Osteoblast (primary cell): ENCODE measurements around the gene FARP1. TPM values are rescaled to one million over a fixed set of nuclear protein-coding genes. Genes with fewer than 3 reads are reported as not detected.

Experiments used
- DNase-seq: peaks from one replicate; pipeline ENCODE4 v3.0.0; 2011; ENCODE audit warnings: low spot score, mixed read lengths; ENCODE audit not compliant: insufficient read length; ENCODE audit errors: missing footprints
- H2AFZ ChIP-seq: 2 replicates; pipeline ENCODE4 v1.6.0; 2011; ENCODE audit warnings: mild to moderate bottlenecking, low read length
- H3K27ac ChIP-seq: 2 replicates; pipeline ENCODE4 v1.5.1; 2011; ENCODE audit warnings: mild to moderate bottlenecking, low read depth, low read length, moderate library complexity
- H3K27me3 ChIP-seq: 2 replicates; pipeline ENCODE4 v1.6.0; 2012; ENCODE audit warnings: mild to moderate bottlenecking, control low read depth, inconsistent platforms, low read length, moderate library complexity; ENCODE audit not compliant: insufficient read depth
- H3K36me3 ChIP-seq: 2 replicates; pipeline ENCODE4 v1.5.1; 2011; ENCODE audit warnings: mild to moderate bottlenecking, low read length, control low read depth, moderate library complexity; ENCODE audit not compliant: insufficient read depth
- H3K4me1 ChIP-seq: 2 replicates; pipeline ENCODE4 v1.5.1; 2011; ENCODE audit warnings: mild to moderate bottlenecking, low read length, control low read depth, moderate library complexity; ENCODE audit not compliant: insufficient read depth
- H3K4me2 ChIP-seq: 2 replicates; pipeline ENCODE4 v1.6.0; 2011; ENCODE audit warnings: mild to moderate bottlenecking, low read length; ENCODE audit not compliant: insufficient read depth
- H3K4me3 ChIP-seq: fragments of 200-600 bp; sonication (generic); 3 replicates; pipeline ENCODE4 v1.5.1; 2012; ENCODE audit warnings: mild to moderate bottlenecking, low read length, inconsistent platforms; ENCODE audit not compliant: insufficient read depth
- H3K79me2 ChIP-seq: 2 replicates; pipeline ENCODE4 v1.6.0; 2012; ENCODE audit warnings: mild to moderate bottlenecking, low read length, control low read depth, inconsistent platforms; ENCODE audit not compliant: insufficient read depth
- H3K9me3 ChIP-seq: 2 replicates; pipeline ENCODE4 v1.5.1; 2011; ENCODE audit warnings: low read depth, low read length, control low read depth
- H4K20me1 ChIP-seq: 2 replicates; pipeline ENCODE4 v1.6.0; 2012; ENCODE audit warnings: mild to moderate bottlenecking, low read length, control low read depth; ENCODE audit not compliant: insufficient read depth
- CTCF ChIP-seq: IDR thresholded peaks from 2 replicates; pipeline ENCODE4 v1.5.1; 2011; ENCODE audit warnings: mild to moderate bottlenecking, low read depth, low read length, moderate library complexity; ENCODE audit errors: extremely low read depth
- total RNA-seq: library from RNA; depleted of rRNA; stranded (reverse); fragments of >200 nt; gene quantifications from 2 replicates; pipeline ENCODE4 v1.2.3, GENCODE V29; 2012

Gene FARP1
- total RNA-seq, 1 donor = 36.2 TPM

DNA sequence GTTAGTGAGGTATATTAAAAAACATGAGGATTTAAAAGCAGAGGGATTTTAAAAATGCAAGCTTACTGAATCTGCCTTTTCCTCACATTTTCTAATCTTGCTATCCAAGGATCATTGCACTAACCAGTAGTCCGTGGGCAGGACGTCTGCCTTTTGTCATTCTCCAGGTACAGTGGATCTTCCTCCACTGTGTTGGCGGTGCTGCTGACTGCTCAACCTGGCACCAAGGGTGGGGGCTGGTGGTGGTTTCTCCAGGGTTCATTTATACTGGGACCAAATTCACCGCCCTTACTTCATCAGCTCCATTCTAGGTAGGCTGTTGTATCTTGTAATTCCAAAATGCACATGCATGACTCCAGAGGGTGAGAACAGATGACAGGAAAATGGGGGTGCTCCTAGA is 264.7 kb downstream of the FARP1 start:
- Histone ChIP-seq H2AFZ (no peak overlapping the region), H3K9me3 (no peaks in the 10 kb centered on the region), H3K27me3 (no peaks in the 10 kb centered on the region), H3K27ac (no peak overlapping the region), H4K20me1 (no peaks in the 10 kb centered on the region), H3K4me3 (no peak overlapping the region), H3K4me1 (no peaks in the 10 kb centered on the region), H3K4me2 (no peak overlapping the region), H3K79me2 (no peaks in the 10 kb centered on the region), H3K36me3 (peaks cover 25% of the 10 kb centered on the region)
- TF ChIP-seq CTCF = no peak
- DNase-seq = no peak

- H4K20me1 ChIP-seq = no peaks in the 10 kb centered on the region
- DNase-seq = no peak
- TF ChIP-seq CTCF = no peak
These were observed 266.4 kb downstream of the FARP1 start for GRCh38 chr13:98409281-98409680.

DNA sequence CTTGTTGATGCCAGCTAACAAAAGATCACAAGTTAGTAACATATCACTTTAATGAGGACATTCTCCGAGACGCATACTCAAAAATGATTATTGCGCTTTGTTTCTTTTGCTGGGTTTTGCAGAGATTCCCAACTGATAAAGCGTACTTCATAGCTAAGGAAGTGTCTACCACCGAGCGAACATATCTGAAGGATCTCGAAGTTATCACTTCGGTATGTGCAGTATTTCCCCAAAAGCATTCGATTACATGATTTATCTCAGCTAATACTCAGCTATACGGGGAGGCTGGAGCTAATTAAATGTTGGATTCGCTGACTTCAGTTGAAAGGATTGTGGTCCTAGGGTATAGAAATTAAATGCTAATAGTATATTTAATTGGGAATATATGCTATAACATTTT is 267.7 kb downstream of the FARP1 start:
- no peak for DNase-seq
- H3K4me3 ChIP-seq = no peak overlapping the region
- no peaks in the 10 kb centered on the region for H3K9me3 ChIP-seq
- no peak overlapping the region for H2AFZ ChIP-seq
- H3K79me2 ChIP-seq = no peaks in the 10 kb centered on the region
- H3K4me1 ChIP-seq = no peaks in the 10 kb centered on the region
- no peak overlapping the region for H3K4me2 ChIP-seq
- H3K36me3 ChIP-seq = peaks cover 47% of the 10 kb centered on the region
- H4K20me1 ChIP-seq = no peaks in the 10 kb centered on the region
- no peak overlapping the region for H3K27ac ChIP-seq
- no peak for TF ChIP-seq CTCF
- H3K27me3 ChIP-seq = no peaks in the 10 kb centered on the region

More at GRCh38 chr13:98409281-98409680, 266.4 kb downstream of the FARP1 start:
- H3K9me3 ChIP-seq = no peaks in the 10 kb centered on the region
- peaks cover 35% of the 10 kb centered on the region for H3K36me3 ChIP-seq
- H3K27me3 ChIP-seq = no peaks in the 10 kb centered on the region
- no peak overlapping the region for H2AFZ ChIP-seq
- no peak overlapping the region for H3K27ac ChIP-seq
- H3K4me1 ChIP-seq = no peaks in the 10 kb centered on the region
- no peak overlapping the region for H3K4me2 ChIP-seq
- no peaks in the 10 kb centered on the region for H3K79me2 ChIP-seq
- H3K4me3 ChIP-seq = no peak overlapping the region

DNA sequence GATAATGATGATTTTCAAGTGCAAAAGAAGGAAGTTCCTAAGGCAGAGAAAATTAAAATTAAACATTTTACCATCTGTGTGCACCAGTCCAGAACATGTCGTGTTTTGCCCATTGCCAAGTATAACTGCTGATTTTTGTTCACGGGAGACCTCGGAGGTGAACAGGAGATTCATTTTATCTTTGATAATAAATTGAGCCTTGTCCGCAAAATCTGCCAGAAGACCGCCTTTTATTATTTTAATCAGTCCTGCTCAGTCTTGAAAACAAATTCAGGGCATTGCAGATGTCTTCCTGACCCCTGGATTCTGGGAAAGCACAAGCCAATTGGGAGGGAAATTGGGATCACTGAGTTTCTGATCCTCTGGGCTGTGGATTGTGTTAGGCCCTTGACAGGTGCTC is 268.1 kb downstream of the FARP1 start:
- H3K4me3 ChIP-seq = no peak overlapping the region
- no peak overlapping the region for H3K27ac ChIP-seq
- no peak for DNase-seq
- no peaks in the 10 kb centered on the region for H3K9me3 ChIP-seq
- H3K36me3 ChIP-seq = peaks cover 51% of the 10 kb centered on the region
- H3K4me2 ChIP-seq = no peak overlapping the region
- no peaks in the 10 kb centered on the region for H4K20me1 ChIP-seq
- H3K27me3 ChIP-seq = no peaks in the 10 kb centered on the region
- no peak for TF ChIP-seq CTCF
- H2AFZ ChIP-seq = no peak overlapping the region
- no peaks in the 10 kb centered on the region for H3K79me2 ChIP-seq
- H3K4me1 ChIP-seq = no peaks in the 10 kb centered on the region
